Kidney (tissue), 14 donors: Measurements from ENCODE around the gene DPH2. TPM values are rescaled to one million over a fixed set of nuclear protein-coding genes. Genes with fewer than 3 reads are reported as not detected.

Experiments
- DNase-seq, 5 donors: peaks; one replicate each; pipeline ENCODE4 v3.0.0-alpha.2; 2013 to 2020
- FAIRE-seq: peaks from 2 replicates; lab custom pipeline; 2012; peaks lifted over from hg19 to GRCh38; lab: Jason Lieb, UNC
- H3K27ac ChIP-seq, 2 donors: one replicate each; pipeline ENCODE4 v1.7.0; 2013; ENCODE audit warnings: low read depth in 2 of 2, low read length in 2 of 2, inconsistent platforms in 1 of 2
- H3K27me3 ChIP-seq: one replicate; pipeline ENCODE4 v1.7.1; 2013; ENCODE audit warnings: low read length, inconsistent platforms; ENCODE audit not compliant: control insufficient read depth, insufficient read depth
- H3K36me3 ChIP-seq, 3 donors: one replicate each; pipeline versions ENCODE4 v1.7.0 to v1.7.1; 2013; ENCODE audit warnings: low read length in 3 of 3, control low read depth in 1 of 3, inconsistent platforms in 1 of 3; ENCODE audit not compliant: insufficient read depth in 3 of 3, control insufficient read depth in 2 of 3
- H3K4me1 ChIP-seq, 3 donors: one replicate each; pipeline versions ENCODE4 v1.7.0 to v1.7.1; 2013; ENCODE audit warnings: low read length in 3 of 3, inconsistent platforms in 1 of 3, low read depth in 1 of 3; ENCODE audit not compliant: control insufficient read depth in 2 of 3, insufficient read depth in 2 of 3
- H3K4me3 ChIP-seq, 3 donors: one replicate each; pipeline versions ENCODE4 v1.7.0 to v1.8.1; 2013; ENCODE audit warnings: low read length in 3 of 3, control low read depth in 1 of 3, inconsistent platforms in 1 of 3
- H3K9ac ChIP-seq, 3 donors: one replicate each; pipeline versions ENCODE4 v1.7.0 to v1.7.1; 2013; ENCODE audit warnings: low read length in 3 of 3, control low read depth in 1 of 3, inconsistent platforms in 1 of 3
- H3K9me3 ChIP-seq, 3 donors: one replicate each; pipeline versions ENCODE4 v1.7.0 to v1.7.1; 2013; ENCODE audit warnings: low read length in 3 of 3, control low read depth in 1 of 3, inconsistent platforms in 1 of 3; ENCODE audit not compliant: control insufficient read depth in 2 of 3, insufficient read depth in 1 of 3
- CTCF ChIP-seq: IDR thresholded peaks from 3 replicates; pipeline ENCODE4 v1.5.1; 2012; ENCODE audit warnings: mild to moderate bottlenecking, moderate library complexity, borderline replicate concordance; ENCODE audit not compliant: insufficient read depth; ENCODE audit errors: extremely low read depth
- intact Hi-C: fragments of 100-400 bp; cut with DNase I; formaldehyde crosslinking; loops from one replicate; pipeline ENCODE4 v1.11.1; 2022
- polyA plus RNA-seq: library from polyadenylated mRNA; stranded (reverse); fragments of 350-450 nt; fragmentation: Illumina TruSeq; extraction: RNeasy Lipid Tissue Mini Kit (QIAGEN cat#74804); gene quantifications from one replicate; pipeline ENCODE4 v1.2.3, GENCODE V29; 2014; ENCODE audit warnings: low read depth, low replicate concordance; ENCODE audit not compliant: insufficient read depth
- total RNA-seq: library from RNA; stranded (reverse); fragmentation: NEBNext Ultra II Directional; extraction: Animal tissue kit (Norgen Biotek cat#: 25700); gene quantifications from one replicate; pipeline ENCODE4 v1.2.1, GENCODE V29; 2021
- donor health status: control.
- donor health status: control.
- donor health status: control.
- donor health status: control.
- donor health status: control.
- donor health status: DM: yes; HTN: yes; CAD: no.
- donor health status: Normal renal cell carcinoma (clear cell type).

DPH2 gene
- total and polyA plus RNA-seq, 2 donors from 2014 or later = 15.9 to 24.0 TPM

DNA sequence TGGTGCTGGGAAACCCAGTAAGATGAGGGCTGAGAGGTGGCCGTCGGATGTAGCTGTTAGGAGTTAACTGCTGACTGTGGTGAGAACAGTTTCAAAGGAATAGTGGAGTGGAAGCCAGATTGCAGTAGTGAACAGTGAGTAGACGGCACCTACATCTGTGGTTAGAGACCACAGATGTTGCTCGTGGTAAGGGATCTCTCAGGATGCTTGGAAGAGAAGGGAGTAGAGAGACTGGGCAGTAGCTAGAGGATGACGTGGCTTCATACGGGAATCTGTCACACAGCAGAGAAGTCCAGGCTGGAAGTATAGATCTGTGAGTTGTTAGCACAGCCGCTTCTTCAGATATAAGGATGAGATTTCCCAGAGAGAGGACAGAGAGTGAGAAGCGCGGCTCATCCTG lies 44.0 kb upstream of the DPH2 start:
- H3K4me1 ChIP-seq = no peaks in the 10 kb centered on the region
- intact Hi-C loops = no loop called here
- H3K27me3 ChIP-seq = no peaks in the 10 kb centered on the region
- peaks cover 0 to 4% (median 0%) of the 10 kb centered on the region in 3 donors for H3K36me3 ChIP-seq
- FAIRE-seq (no peak), DNase-seq (no peak)
- no peaks in the 10 kb centered on the region for H3K9me3 ChIP-seq
- no peak overlapping the region for H3K27ac ChIP-seq
- no peak overlapping the region for H3K9ac ChIP-seq
- H3K4me3 ChIP-seq = no peak overlapping the region
- no peak for TF ChIP-seq CTCF

DNA sequence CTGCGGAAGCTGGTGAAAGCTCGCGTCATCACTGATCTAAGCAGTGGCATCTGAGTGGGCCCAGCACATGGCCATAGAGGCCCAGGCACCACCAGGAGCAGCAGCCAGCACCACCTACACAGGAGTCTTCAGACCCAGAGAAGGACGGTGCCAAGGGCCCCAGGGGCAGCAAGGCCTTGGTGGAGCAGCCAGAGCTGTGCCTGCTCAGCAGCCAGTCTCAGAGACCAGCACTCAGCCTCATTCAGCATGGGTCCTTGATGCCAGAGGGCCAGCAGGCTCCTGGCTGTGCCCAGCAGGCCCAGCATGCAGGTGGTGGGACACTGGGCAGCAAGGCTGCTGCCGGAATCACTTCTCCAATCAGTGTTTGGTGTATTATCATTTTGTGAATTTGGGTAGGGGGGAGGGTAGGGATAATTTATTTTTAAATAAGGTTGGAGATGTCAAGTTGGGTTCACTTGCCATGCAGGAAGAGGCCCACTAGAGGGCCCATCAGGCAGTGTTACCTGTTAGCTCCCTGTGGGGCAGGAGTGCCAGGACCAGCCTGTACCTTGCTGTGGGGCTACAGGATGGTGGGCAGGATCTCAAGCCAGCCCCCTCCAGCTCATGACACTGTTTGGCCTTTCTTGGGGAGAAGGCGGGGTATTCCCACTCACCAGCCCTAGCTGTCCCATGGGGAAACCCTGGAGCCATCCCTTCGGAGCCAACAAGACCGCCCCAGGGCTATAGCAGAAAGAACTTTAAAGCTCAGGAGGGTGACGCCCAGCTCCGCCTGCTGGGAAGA lies 39.5 kb upstream of the DPH2 start:
- DNase-seq (no peak), FAIRE-seq (no peak)
- intact Hi-C loops = loop anchor here (5.0 kb wide), 1 partner anchor 163 kb away; no protein-coding TSS in a partner anchor
- H3K4me1 ChIP-seq = peaks cover 0 to 12% (median 3%) of the 10 kb centered on the region in 3 donors
- peak; percentile 44 for TF ChIP-seq CTCF
- H3K27me3 ChIP-seq = no peaks in the 10 kb centered on the region
- no peaks in the 10 kb centered on the region for H3K9me3 ChIP-seq
- no peak overlapping the region for H3K4me3 ChIP-seq
- peaks cover 0 to 4% (median 0%) of the 10 kb centered on the region in 3 donors for H3K36me3 ChIP-seq
- no peak overlapping the region for H3K27ac ChIP-seq
- no peak overlapping the region for H3K9ac ChIP-seq

DNA sequence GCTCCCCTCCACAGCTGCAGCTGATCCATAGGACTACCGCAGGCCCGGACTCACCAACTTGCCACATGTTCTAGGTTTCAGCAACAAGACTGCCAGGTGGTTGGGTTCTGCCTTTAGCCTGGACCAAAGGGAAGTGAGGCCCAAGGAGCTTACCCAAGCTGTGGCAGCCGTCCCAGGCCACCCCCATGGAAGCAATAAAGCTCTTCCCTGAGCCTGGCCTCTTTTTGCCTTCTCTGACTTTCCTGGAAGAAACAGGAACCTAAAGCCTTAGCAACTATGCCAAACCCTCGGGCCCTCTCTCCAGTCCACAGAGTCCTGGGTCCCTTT lies 38.9 kb upstream of the DPH2 start:
- Histone ChIP-seq H3K4me3 (no peak overlapping the region), H3K9me3 (no peaks in the 10 kb centered on the region), H3K4me1 (peaks cover 0 to 14% (median 7%) of the 10 kb centered on the region in 3 donors), H3K27ac (no peak overlapping the region), H3K36me3 (no peaks in the 10 kb centered on the region), H3K9ac (no peak overlapping the region), H3K27me3 (no peaks in the 10 kb centered on the region)
- no peak for TF ChIP-seq CTCF
- intact Hi-C loops = loop anchor here (5.0 kb wide), 1 partner anchor 164 kb away; no protein-coding TSS in a partner anchor
- FAIRE-seq (no peak), DNase-seq (no peak)
